NCI-H2196 treated with DMSO at 0.1 percent for 48 hours (cell line): Measurements from ENCODE around the gene ZFP36.

Experiments
- DNase-seq: peaks from one replicate; lab custom pipeline; 2025; ENCODE audit not compliant: unreplicated experiment; lab: John Stamatoyannopoulos, UW

The ZFP36 gene

DNA sequence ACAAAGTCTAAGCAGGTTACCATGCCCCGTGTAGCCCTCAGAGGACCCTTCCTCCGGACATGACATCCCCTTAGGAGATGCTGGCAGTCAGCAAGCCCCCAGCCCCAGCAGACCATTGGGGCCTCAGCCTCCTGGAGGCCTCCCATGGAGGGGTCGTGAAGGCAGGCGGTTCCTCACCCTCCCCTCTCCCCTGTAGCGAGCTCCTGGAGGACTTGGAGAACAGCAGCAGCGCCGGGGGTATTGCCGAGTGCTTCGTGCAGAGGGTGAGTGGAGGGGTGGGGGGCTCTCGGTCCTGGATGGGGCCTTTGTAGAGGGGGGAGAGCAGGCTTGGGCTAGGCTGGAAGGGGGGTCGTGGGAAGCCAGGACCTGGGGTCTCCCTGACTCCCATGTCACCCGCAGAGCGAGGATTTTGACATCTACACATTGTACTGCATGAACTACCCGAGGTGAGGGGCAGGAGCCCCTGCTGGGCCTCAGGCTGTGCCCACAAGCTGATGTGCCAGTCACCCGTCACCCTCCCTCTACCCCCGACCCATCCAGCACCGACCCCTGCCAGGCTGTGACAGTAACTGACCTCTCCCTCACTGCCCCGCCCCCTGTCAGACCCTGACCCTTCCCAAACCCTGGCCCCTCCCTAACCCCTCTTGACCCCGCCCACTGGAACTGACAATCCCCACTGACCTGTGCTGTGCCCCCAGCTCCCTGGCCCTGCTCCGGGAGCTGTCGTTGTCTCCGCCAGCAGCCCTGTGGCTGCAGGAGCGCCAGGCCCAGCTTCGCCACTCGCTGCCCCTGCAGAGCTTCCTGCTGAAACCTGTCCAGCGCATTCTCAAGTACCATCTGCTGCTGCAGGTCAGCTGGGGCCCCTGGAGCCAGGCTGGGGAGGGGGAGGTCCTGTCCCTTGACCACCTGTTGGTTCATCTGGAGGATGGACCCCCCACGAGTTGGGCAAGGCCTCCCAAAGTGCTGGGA is 9.8 kb downstream of the ZFP36 start:
- DNase-seq, result no peak

DNA sequence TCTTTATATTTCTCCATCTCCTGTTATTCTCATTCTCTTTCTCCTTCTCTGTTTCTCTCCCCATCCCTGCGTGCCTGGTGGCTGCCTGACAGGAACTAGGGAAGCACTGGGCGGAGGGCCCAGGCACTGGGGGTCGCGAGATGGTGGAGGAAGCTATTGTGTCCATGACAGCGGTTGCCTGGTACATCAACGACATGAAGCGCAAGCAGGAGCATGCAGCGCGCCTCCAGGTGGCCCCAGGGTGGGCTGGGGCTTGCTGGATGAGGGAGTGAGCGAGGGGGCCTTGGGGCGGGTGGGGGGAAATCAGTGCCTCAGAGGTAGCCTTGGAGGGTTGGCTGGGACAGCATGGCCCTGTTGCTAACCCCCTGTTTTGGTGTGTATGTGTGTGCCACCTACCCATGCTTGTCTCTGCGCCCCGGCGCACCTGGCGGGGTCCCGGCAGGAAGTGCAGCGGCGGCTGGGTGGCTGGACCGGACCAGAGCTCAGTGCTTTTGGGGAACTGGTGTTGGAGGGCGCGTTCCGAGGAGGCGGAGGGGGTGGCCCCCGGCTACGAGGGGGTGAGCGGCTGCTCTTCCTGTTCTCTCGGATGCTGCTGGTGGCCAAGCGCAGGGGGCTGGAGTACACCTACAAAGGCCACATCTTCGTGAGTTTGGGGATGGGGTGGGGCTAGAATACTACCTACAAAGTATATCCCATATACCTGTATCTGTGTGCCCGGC is 11.0 kb downstream of the ZFP36 start:
- DNase-seq, result no peak

DNA sequence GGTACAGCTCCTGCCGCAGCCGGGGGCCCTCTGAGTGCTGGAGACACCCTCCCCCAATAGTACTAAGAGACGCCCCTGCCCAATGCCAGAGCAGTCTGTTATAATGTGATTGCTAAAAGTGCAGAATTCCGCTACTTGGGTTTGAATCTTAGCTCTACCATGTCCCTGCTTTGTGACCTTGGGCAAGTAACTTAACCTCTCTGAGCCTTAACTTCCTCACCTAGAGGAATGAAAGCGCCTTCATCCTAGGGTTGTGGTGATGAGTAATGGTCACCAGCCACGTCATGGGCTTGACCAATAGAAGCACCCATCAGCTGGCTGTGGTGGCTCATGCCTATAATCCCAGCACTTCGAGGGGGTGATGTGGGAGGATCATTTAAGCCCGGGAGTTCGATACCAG is 12.4 kb downstream of the ZFP36 start:
- DNase-seq, result no peak

DNA sequence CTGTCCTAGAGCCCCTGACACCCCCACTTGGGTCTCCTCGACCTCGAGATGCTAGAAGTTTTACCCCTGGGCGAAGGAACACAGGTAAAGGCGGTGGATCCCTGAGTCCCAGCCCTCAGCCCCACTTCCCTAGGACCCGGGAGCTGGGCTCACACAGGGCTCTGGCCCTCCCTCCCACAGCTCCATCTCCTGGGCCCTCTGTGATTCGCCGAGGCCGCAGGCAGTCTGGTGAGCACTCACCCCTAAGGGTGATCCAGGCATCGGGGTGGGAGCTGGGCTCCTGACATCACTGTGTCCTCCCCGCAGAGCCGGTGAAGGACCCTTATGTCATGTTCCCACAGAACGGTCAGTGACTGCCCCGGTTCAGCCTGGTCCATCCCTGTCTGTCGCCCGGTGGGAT is 14.1 kb downstream of the ZFP36 start:
- DNase-seq, result no peak

DNA sequence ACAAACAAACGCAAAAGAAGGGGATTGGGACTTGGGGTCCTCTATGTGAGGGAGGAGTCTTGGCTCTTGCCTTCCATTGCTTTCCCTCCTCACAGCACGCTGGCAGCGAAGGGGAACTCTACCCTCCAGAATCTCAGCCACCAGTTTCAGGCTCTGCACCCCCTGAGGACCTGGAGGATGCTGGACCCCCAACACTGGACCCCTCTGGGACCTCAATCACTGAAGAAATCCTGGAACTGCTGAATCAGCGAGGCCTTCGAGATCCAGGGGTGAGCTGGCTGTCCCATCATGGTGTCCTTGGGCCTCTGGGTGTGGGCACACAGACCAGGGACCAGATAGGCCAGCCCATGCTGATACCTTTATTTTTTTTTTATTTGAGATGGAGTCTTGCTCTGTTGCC is 15.4 kb downstream of the ZFP36 start:
- no peak for DNase-seq

DNA sequence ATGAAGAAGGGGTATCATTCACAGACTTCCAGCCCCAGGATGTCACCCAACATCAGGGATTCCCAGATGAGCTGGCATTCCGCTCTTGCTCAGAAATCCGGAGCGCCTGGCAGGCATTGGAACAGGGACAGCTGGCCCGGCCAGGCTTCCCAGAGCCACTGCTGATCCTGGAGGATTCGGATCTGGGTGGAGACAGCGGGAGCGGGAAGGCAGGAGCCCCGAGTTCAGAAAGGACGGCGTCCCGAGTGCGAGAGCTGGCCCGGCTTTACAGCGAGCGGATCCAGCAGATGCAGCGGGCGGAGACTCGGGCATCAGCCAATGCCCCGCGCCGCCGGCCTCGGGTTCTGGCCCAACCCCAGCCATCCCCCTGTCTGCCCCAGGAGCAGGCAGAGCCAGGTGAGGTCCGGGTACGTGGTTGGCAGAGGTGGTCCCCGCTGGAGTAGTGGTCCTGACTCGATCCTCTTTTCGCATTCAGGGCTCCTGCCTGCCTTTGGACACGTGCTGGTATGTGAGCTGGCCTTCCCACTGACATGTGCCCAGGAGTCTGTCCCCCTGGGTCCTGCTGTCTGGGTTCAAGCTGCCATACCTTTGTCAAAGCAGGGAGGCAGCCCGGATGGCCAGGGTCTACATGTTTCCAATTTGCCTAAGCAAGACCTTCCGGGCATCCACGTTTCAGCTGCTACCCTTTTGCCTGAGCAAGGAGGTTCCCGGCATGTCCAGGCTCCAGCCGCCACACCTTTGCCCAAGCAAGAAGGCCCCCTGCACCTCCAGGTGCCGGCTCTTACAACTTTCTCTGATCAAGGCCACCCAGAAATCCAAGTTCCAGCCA is 16.8 kb downstream of the ZFP36 start:
- DNase-seq, result no peak

DNA sequence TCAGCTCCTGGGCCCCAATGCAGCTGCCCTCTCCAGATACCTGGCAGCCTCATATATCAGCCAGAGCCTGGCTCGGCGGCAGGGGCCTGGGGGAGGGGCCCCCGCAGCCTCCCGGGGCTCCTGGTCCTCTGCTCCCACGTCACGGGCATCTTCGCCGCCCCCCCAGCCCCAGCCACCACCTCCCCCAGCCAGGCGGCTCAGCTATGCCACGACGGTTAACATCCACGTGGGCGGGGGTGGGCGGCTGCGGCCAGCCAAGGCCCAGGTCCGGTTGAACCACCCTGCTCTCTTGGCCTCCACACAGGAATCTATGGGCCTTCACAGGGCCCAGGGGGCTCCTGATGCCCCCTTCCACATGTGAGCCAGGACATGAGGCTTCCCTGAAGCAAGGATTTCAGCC is 18.3 kb downstream of the ZFP36 start:
- DNase-seq, result no peak

DNA sequence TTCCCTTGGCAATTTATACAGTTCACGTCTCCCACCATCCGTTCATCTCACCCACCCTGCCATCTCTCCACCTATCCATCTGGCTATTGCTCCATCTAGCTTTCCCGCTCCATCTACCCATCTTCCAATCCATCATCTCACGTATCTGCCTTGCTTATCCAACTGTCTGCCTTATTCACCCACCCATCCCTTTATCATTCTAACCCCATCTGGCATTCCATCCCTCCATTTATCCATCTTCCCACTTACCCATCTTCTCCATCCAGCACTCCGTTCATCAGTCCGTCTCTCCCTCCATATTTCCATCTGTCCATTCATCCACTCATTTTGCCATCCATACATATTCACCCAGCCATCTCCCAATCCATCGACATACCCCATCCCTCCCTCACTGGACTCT is 19.1 kb downstream of the ZFP36 start:
- DNase-seq, result no peak

DNA sequence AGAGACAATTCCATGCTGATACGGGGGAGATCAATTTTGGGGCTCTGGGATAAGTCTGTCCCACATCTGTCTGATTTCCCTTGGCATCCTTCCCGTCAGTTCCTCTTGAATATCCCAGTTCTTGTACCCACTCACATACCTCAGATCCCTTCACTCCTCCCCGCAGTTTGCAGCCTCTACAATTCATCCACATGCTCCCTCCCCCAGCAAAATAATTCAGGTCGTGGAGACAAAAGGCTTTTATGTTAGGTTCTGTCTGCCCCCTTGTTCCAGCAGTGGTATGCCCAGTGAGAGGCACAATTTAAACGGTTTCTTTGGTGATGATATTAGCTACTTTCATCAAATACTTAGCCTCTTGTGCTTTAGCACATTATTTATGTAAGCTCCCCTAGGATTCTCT is 19.5 kb downstream of the ZFP36 start:
- no peak for DNase-seq

DNA sequence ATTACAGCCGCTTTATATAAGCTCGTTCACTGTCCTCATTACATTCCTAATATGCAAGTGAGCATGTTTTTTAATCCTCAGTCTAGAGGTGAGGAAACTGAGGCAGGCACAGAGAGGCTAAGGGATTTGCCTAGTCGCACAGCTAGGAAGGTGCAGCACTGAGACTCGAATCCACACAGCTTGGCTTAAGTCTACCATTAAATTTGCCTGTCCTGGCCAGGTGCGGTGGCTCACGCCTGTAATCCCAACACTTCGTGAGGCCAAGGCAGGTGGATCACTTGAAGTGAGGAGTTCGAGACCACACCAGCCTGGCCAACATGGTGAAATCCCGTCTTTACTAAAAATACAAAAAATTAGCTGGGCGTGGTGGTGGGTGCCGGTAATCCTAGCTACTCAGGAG is 21.1 kb downstream of the ZFP36 start:
- DNase-seq, result no peak

DNA sequence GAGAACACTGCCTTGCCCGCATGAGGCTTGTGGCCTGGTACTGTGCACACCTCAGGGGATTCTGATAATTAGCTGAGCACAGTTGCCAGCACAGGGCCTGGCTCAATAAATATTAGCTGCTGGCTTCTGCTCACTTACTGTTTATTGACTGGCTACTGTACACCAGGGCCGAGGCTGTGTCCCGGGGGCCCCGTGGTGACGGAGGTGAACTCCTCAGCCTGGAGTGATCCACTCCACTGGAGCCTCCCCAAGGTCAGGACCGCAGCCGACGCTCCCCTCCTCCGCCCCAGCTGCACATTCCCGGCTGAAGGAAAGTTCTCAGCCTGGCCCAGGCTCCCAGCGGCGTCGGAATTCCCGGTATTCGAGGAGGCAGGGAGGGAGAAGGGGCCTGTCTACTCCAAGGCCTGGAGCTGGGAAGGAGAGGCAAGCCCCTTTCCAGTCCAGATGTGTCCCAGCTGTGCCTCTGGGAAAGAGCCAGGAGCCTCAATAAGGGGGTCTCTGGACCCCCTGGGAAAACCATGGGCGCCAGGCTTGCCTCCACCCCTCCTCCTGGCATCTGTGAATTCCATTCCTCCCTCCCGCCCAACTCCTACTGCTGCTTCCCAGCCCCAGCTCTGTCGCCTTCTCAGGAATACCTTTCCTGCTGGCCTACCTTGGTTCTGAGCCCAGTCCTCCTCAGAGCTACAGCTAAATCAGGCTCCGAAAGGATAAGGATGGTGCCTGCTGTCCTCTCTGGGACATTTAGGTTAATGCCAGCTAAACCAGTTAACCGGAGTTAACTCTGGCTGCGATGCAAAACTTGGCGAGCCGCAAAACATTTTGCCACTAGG is 21.9 kb downstream of the ZFP36 start:
- no peak for DNase-seq

DNA sequence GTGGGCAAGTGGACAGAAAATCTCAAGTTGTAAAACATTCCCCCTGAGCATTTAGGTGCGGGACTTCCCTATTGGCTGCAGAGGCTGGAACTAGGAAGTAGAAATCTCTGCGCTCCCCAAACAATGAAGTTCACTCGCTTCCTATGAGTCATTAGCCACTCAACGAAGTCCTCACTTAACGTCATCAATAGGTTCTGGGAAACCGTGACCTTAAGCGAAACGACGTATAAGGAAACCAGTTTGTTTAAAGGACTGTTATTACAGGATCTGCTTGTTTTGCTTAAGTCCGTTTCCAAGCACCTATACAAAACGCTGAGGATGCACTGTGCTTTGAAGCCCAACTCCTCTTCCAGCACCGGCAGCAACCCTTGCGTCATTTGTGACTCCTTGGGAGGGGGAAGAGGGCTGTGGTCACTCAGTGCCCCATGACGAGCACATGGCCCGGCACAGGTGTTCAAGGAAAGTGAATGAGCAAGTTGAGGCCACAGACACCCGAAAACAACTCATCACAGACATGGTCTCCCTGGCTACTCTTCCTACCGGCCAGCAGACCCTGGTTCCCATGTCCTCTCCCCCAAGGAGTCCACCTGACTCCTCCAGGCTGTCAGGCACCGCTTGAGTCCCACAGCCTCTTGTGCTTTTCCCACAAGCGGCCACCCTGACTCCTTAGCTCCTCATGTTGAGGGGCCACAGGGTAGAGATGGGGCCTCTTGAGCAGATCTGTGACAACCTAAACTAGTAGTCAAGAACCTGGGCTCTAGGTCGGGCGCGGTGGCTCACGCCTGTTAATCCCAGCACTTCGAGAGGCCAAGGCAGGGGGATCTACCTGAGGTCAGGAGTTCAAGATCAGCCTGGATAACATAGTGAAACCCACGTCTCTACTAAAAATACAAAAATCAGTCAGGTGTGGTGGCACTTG is 24.3 kb downstream of the ZFP36 start:
- no peak for DNase-seq

DNA sequence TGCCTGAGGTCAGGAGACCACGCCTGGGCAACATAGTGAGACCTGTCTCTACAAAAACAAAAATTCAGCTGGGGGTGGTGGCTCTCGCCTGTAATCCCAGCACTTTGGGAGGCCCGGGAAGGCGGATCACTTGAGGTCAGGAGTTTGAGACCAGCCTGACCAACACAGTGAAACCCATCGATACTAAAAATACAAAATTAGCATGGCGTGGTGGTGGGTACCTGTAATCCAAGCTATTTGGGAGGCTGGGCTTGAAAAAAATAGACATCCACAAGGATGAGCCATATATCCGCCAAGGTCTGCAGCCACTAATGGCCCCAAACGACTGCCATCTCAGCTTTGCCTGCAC is 26.0 kb downstream of the ZFP36 start:
- no peak for DNase-seq

DNA sequence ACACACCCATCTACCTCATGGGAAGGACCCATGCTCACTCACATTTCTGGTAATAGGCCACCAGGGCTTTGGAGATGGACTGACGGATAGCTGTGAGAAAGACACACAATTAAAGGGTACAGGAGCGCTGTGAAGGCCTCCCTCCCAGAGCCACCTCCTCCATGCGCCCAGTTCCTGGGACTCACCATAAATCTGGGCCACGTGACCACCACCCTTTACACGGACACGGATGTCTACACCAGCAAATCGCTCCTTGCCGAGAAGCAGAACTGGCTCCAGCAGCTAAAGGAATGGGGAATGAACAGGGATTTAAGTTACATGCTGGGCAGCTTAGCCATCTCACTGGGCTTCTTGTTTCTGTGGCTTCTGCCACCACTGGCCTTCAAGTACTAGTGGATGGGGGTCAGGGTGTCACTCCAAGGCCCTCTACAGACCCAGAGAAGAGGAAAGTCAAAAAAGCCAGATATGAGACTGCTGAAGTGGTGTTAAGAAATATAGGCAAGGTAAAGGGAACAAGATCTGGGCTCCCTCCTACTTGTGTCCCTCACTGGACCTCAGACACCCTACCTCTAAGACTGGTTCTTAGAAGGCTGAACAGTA is 26.9 kb downstream of the ZFP36 start:
- DNase-seq, result no peak

DNA sequence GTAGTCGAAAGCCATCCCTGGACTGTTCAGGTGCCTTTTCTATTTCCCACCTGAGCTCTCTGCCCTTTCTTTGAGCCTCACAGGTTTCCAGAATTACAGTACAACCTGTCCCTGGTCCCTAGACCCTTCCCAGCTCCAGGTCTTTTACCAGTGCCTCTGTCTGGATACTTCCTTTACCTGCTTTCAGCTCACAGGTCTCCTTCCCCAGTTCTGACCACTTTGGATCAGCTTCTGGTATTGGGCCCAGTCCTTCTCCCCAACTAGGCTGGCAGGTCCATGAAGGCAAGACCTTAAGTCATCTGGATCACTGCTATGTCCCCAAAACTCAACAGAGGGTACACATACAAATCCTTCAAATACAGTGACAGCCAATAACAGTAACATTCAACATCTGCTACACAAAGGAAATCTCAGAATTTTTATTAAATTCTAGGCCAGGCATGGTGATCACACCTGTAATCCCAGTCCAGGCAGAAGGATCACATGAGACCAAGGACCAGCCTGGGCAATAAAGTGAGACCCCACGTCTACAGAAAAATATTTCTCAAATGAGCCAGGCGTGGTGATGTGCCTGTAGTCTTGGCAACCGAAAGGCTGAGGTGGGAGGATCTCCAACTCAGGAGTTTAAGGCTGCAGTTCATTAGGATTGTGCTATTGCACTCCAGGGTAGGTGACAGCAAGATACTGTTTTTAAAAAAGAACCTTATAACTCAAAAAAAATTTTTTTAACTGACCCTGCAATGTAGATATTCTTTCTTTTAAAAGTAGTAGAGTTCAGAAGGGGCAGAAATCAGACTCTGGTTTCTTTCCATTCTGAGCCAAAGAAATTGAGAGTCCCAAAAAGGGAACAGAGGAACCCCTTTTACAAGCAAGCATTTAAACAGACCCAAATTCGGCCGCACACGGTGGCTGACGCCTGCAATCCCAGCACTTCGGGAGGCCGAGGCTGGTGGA is 27.8 kb downstream of the ZFP36 start:
- DNase-seq, result no peak

DNA sequence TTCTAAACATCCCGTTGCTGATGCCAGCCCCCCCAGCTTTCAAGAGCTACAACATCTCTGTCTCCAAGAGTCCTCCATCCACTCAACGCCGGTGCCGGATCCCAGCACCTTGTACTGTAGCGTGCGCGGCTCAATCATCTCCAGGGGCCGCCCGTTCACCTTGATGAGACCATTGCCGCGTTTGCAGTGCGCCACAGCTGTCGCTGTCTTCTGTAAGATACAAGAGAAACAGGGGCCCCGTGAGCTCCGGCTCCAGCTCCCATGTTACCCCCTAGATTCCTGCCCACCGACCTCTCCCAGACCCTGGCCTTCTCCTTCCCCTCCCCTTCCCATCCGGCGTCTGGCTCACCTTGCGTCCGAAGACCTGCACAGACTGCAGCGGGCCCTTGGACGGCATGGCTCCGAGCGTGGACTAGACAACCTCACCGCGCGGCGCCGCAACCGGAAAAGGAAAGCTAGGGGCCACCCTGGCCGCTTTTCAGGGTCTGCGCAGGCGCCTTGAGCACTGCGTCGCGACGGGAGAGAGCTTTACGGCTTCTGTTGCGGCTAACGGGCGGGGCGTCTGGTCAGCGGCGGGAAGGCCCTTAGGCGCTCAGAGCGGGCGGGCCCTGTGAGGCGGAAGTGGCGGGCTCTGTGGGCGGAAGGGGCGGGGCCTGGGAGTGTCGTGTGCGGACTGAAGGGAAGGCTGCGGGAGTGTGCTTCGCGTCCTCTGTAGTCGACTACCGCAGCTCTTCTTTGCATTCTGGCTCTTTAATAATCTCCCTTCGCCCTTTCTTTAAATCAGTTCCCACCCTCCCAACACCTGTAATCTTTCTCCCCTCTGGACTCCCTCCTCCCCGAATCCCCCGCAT is 29.1 kb downstream of the ZFP36 start, which contains the start of gene RPS16:
Gene RPS16 (minus strand): TSS at position 451 of the 851 bp plus-strand sequence. CDS start 54 bp downstream, at position 397.
- peak; percentile 97 for DNase-seq

DNA sequence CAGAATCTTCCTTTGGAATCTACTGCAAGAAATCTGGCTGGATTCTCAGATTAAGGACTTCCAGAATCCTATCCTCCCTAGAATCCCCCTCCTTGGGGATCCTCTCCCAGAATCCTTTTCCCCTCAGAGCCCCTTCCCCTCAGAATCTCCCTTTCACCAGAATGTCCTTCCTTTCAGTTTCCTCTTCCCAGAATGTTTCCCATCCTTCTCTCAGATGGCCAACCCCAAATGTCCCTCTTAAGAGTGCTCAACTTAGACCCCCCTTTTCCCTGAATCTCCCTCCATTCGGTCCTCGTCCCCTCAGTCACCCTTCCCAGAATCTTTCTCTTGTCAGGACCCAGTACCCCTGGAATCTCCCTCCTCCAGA is 29.7 kb downstream of the ZFP36 start:
- DNase-seq, result no peak
